HG03571 (cell line): ENCODE measurements around the gene DENND1A.

Experiments used
- ATAC-seq: cut with Tn5 transposase; IDR thresholded peaks from one replicate; pipeline ENCODE4 v1.9.1; 2021; ENCODE audit not compliant: unreplicated experiment

DENND1A gene

DNA sequence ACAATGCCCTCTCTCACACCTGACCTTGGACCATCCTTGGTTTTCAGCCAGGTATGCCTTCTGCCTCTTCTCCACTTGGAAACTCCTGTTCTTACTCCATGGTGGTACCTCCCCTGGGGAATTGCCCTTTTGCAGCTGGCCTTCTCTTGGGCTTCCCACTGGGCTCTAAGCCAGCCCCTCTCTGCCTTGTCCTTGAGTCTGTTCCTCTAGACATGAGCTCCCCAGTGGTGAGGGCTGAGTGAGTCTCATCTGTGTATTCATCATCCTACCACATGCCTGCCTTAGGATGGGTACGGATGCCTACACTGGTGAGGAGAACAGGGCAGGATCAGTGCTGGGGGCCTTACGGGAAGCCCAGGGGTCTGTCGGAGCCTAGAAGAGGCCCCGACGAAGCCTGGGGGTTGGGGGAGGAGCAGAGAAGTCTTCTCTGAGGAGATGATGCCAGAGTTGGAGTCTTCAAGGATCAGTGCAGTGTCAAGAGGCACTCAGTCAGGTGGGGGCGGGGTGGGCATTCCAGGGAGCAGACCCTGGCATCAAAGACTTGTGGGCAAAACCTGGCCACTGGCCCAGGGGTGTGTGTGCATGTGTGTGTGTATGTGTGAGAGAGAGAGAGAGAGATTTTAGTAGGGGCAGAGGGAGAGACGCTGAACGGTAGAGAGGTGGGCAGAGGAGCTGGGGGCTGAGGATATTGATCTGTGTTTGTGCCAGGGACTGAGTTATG, 579.2 kb downstream of the DENND1A start:
- ATAC-seq: no peak

DNA sequence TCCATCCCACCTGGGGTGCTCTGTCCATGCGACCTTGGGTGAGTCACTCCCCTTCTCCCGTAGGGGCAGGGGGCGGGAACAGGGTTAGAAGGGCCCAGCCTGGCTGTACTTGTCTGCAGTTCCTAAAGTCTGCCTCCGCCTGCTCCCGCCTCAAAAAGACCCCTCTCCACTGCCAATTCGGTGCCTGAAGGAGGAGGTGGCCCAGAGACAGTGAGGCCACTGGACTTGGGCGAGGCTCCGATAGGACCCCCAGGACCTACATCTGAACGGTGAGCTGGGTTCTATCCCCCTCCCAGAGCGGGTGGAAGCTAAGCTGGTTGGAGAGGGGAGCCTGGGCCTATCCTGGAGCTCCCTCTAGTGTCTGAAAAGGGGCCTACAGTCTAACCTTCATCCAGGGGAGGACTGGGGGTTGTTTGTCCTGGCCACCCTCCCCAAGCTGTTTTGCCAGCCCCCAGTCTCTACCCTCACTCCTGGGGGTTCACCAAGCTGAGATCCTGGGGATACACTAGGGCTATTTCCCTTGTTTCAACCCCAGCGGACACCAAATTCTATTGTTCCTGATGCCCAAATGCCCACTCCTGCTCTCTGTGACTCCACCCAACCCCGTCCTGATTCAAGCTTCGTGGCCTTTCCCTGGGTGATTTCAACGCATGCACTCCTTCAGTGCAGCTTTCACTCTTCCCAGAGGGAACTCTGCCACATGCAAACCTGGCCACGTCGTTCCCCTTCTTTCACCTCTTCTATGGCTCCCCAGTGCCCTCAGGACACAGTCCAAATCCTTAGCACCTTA, 580.0 kb downstream of the DENND1A start:
- no peak for ATAC-seq

DNA sequence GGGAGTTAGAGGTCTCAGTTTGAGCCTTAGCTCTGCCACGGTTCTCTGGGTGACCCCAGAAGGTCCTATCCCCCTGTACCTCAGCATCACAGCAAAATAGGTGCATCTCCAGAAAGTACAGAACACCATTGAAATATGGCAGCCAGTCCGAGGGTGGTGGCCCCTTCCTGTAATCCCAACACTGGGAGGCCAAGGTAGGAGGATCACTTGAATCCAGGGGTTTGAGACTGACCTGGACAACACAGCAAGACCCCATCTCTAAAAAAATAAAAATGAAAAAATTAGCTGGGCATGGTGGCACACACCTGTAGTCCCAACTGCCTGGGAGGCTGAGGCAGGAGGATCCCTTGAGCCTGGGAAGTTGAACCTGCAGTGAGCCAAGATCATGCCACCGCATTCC, 580.9 kb downstream of the DENND1A start:
- no peak for ATAC-seq

DNA sequence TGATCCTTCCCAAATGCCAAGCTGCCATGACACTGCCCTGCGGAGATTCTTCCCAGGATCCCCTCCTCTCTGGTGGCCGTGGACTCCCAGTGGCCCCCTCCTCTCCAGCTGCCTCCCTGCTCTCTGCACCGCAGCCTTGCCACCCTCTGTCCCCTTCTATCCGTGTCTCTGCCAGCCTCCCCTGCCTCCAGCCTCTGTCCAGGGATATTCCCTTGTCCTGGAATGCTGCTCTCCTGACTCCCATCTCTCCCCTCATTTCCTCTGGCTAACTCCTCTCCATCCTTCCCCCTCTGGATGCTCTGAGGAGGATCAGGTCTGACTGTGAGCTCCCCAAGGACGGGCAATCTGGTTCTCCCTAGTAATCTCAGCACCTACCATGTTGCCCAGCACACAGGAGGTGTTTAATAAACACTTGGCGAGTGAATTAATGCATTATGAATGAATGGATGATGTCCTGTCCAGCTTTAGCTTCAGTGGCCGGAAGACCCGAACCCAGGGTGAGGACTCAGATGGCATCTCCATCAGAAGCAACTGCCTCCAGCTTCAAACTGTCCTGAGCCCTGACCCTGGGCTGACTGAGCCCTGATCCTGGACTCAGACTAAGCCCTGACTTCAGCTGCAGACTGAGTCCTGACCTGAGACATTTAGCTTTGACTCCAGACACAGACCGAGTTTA, 581.5 kb downstream of the DENND1A start:
- ATAC-seq: no peak

DNA sequence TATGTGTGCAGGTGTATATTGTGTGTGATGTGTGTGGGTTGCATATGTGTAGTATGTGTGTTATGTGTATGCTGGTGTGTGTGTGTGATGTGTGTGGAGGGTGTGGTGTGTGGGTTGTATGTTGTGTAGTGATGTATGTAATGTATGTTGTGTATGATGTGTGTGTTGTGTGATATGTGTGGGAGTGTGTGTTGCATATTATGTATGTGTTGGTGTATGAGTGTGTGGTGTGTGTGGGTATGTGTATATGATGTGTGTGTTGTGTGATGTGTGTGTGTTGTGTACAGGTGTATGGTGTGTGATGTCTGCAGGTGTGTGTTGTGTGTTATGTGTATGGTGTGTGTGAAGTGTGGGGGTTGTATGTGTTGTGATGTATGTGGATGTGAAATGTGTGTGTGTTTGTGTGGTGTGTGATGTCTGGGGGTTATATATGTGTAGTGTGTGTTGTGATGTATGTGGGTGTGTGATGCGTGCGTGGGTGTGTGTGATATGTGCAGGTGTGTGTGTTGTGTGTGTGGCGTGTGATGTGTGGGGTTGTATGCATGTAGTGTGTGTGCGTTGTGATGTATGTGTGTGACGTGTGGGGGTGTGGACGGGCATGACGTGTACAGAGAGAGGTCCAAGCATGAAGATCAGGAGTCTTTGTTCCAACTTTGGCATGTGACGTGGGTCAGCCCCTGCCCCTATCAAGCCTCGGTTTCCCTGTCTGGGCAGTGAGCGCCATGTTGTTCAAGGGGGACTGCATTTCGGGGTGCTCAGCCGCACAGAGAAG, 582.5 kb downstream of the DENND1A start:
- ATAC-seq: no peak

DNA sequence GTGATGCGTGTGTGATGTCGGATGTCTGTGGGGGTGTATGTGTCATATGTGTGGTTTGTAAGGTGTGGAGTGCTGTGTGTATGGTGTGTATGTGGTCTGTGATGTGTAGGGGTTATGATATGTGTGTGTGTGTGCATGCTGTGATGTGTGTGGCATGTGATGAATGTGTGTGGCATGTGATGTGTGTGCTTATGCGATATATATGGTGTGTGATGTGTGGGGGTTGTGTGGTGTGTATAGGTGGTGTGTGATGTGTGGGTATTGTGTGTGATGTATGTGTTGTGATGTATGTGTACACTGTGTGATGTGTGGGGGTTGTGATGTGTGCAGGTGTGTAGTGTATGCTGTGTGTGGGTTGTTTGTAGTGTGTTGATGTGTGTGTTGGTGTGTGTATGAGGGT, 583.1 kb downstream of the DENND1A start:
- ATAC-seq: no peak

DNA sequence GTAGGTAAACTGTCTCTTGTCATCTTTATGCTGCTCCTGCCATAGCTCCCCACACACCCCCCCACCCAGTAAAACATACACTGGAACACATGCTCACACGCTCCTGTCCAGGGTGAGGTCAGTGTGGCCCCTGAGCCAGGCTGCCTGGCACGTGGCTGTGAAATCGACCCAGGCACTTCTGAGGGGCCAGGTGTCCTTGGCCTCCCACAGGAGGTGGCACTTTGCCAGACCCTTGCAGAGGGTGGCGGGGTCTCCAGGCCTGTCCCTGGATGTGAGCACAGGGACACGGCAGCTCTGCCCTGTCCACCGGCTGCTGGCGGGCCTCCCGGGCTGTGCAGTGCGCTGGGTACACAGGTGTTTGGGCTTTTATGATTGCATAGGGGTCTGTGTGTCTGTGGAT, 583.9 kb downstream of the DENND1A start:
- no peak for ATAC-seq

DNA sequence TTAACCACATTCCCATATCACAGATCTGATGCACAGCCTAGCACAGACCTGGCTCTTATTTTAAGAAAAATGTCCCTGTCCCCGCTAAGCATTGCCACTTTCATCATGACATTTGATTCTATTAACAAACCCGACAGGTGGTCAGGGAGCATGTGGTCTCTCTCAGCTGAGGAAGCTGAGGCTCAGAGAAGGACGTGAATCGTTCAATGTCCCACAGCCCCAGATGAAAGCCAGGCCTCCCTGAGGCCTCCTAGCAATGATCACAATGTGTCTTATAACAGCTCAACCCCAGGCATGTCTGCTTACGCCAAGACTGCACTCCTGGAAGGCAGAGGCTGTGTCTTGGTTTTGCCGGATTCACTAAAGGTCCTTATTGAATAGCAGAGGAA, 584.4 kb downstream of the DENND1A start:
- no peak for ATAC-seq

DNA sequence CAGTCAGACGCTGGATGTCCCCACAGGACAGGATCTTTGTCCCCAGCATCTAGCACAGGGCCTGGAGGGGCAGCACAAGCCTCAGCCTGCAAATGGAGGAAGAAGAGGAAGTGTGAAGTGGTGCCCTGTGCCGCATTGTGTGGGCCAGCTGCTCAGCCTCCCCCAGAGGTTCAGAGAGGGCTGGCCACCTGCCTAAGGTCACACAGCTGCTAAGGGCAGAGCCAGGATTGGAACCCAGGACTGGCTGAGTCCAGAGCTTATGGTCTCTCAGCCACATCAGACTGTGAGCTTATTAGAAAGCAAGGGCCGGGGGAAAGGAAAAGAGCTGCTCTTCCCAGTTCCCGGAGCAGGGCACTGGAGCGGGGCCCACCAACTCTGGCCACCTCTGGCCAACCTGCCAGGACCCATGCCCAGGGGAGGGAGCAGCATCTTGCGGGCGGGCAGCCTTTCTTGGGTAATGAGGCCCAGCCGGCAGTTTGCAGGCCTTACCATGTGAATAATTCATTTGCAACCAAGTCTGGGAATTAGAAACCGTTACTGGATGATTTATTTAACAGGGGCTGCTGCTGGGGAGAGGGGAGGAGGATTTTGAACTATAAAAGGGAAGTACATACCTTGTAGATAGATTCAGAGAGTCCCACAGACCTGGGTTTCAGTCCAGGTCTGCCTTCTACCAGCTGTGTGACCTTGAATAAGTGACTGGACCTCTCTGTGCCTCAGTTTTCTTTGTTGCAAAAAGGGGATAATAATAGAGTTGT, 585.6 kb downstream of the DENND1A start:
- no peak for ATAC-seq

DNA sequence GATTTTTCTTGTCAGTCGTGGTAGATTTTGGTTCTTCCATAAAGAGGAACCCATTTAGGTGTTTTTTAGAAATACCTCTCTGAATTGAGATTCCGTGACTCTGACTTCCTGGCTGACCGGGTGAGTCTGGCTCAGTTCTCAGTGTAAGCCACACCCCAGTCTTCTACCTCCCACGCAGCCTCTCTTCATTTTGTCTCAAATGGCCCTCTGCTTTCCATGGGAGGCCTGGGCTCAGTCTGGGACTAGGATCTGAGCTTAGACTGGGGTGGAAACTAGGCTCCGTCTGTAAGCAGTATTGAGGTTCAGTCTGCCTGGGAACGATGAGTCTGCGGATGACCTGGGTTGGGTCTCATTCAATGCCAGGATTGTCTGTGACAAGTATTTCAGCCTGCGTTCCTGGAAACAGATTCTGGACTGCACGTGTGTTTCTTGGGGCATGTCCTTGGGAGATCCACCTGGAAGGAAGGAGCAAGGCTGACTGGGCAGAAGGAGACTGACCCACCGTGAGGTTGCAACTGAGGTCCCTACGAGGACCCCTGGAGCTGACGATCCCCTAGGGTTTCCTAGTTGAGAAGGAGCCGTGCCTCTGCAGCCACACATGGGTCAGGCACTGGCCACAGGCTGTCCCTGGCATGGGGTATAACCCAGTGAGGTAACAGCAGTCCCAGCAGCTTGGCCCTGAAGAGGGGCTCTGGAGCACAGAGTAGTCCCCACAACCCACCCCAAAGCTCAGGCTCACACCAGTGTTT, 586.3 kb downstream of the DENND1A start:
- ATAC-seq: peak; percentile 31

DNA sequence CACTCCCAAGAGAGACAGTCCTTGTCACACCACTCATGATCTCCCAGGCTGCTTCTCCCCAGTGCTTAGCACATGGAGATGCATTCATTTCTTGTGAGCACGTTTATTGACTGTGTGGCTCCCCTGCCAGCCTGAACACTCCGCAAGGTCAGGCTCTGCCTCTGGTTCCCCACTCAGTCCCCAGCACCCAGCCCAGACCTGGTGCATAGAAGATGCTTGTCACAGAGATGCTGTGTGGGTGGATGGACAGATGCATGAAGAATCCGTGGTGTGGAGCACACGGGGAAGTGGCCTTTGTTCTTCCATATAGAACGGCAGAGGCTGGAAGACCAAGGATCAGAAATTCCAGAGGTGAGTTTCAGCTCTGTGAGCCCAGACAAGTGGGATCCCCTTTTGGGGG, 587.7 kb downstream of the DENND1A start:
- no peak for ATAC-seq

DNA sequence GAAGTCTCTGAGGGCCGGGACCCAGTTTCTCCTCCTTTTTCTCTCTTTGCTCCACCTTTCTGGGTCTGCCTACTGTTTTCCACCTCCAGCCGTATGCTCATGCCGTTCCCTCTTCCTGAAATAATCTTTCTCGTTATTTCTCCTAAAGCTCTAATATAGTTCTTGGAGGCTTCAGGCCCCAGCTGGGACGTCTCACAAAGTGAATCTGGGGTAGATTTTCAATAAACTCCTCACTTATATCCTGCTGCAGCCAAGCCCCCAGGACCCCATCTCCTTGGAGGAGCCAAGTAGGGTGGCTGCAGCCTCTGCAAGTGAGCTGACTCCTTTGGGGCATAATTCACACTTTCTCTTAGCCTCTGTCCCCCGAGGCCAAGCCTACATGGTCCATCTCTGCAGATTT, 588.1 kb downstream of the DENND1A start:
- no peak for ATAC-seq

DNA sequence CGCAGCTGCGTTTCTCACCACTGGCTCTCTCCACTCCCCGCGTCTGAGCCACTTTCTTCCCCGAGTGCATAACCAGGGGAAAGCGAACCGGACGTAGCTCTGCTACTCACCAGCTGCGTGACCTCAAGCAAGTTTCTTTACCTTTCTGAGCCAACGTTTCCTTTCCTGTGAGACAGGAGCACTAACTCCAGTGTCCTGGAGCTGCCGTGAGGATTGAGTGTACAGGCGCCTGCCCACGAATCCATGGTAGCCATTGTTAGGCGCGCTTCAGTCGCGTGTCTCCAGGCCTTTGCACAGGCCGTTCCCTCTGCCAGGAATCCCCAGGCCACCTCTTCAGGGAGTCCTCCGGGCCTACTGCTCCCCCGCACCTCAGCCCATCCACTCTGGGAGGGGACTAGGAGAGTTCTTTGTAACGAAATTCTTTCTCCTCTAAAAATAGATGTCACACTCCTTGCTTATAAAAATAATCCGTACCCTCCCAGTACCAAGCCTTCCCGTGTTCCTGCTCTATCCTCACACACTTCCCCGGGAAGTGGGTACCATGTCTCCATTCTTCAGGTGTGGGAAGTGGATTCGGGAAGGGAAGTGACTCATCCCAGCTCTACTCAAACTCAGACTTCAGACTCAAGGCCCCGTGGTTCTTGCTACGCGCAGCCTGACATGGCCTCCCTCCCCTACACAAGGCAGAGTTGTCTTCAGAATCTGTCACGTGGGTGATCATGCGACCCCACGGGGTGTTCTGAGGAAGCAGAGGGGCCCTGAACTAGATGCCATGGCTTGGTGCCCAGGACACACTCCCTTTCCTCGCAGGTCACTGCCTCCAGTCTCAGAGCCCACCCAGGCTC, 590.0 kb downstream of the DENND1A start:
- peak; percentile 33 for ATAC-seq

DNA sequence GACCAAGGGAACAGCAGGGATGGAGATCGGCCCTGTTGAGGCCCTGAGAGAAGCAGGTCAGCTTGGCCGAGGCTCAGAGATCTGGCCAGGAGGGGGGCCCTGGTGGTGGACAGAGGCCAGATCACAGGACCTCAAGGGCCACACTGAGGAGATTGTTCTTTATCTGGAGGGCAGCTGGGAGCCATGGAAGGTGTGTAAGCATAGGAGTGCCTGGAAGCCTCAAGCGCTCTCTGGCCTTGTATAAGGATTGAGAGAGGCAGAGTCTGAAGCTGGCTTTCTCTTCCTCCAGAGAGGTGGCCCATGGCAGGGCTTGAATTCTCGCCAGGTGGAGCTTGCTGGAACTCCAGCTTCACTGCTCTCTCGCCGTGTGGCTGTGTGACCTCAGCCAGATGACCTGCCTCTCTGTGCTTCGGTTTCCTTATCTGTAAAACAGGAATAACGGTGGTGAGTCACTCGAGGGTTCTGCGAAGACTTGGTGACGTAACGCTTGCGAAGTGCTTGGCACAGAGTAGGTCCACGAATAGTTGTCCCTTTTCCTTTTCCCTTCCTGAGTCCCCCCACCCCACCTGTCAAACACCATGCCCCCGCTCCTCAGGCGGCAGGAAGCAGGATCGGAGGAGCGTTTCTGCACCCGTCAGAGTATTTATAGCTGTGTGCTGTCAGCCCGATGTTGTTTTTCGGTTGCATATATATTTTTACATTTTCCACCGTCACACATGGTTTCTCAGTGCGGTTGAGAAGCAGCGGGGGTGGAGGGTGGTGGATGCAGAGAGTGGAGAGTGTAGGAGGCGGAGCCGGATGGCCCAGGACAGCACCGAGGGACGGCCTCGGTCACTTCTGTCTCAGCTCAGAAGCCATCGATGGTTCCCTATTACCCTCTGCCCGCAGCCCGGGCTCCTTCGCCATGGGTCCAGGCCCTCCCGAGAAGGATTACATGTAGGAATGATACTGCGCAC, 590.9 kb downstream of the DENND1A start:
- ATAC-seq: peak; percentile 62

DNA sequence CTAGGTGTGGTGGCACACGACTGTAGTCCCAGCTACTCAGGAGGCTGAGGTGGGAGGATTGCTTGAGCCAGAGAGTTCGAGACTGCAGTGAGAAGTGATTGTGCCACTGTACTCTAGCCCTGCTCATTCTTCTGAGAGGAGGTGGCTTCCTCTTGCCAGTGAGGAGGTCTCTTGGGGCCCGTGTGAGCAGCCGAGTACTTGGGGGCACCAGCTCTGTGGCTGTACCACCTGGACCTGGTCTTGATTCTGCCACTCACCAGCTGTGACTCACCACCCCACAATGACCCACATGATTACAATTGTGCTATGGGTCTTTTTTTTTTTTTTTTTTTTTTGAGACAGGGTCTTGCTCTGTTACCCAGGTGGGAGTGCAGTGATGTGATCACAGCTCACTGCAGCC, 592.0 kb downstream of the DENND1A start:
- no peak for ATAC-seq

DNA sequence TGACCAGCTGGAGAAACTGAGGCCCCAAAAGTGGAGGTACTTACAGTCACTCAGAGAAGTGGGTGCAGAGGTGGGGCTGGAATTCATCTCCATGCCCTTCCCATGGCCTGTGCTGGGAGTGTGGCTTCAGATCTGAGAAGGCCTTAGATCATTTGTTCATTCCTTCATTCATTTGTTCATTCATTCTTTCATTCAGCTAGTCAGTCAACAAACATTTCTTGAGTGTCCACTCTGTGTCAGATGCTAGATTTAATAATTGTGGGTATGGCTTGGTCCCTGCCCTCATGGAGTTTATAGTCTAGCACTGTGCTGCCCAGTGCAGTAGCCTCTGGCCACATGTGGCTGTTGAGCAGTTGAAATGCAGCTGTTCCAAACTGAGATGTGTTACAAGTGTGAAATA, 593.0 kb downstream of the DENND1A start:
- no peak for ATAC-seq

DNA sequence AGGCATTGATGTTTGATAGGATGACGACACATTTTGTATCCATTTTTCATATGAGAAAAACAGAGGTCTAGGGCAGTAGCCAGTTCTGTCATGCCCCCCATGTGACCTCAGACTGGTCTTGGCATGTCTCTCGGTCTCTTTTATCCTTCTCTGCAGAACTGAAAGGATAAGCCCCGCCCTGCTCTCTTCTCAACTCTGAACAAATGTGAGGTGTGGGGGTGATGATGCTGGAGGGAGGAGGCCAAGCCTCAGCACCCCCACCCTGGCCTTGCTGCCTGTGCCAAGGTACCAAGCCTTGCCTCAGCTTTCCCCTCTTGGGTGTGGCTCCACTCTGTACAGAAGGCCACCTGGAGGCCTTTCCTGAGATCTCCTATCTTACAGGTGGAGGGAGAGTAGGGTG, 593.5 kb downstream of the DENND1A start:
- ATAC-seq: no peak

DNA sequence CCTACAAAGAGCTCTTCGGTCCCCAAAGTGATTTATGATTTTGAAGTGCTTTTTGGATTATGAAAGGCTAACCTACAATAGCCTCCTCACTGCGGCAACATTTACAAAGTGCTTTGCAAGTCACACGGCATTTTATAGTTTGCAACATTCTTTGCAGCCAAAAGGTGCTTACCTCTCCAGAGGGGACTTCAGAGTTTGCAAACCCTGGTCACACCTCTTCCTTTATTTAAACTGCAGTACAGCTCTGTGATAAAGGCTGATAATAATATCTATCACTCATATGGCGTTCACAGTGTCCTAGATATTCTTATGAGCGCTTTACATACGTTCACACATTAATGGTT, 594.0 kb downstream of the DENND1A start:
- ATAC-seq: no peak
